H9 (cell line): ENCODE measurements around the gene MRPL36. TPM values are rescaled to one million over a fixed set of nuclear protein-coding genes. Genes with fewer than 3 reads are reported as not detected.

Source experiments
- DNase-seq: peaks from one replicate; pipeline ENCODE4 v3.0.0-alpha.2; 2017
- H2AFZ ChIP-seq: one replicate; pipeline ENCODE4 v1.6.1; 2013; ENCODE audit warnings: mild to moderate bottlenecking, low read length, control low read depth, moderate library complexity
- H2AK5ac ChIP-seq: 2 replicates; pipeline ENCODE4 v1.6.1; 2013; ENCODE audit warnings: low read length, control low read depth, mixed read lengths; ENCODE audit not compliant: insufficient read length
- H2BK120ac ChIP-seq: one replicate; pipeline ENCODE4 v1.6.1; 2013; ENCODE audit warnings: low read depth, mild to moderate bottlenecking, low read length, control low read depth, inconsistent platforms; ENCODE audit not compliant: poor library complexity, severe bottlenecking
- H2BK12ac ChIP-seq: 2 replicates; pipeline ENCODE4 v1.6.1; 2013; ENCODE audit warnings: low read length, control low read depth, mixed read lengths, low read depth; ENCODE audit not compliant: insufficient read length
- H2BK15ac ChIP-seq: 2 replicates; pipeline ENCODE4 v1.6.1; 2013; ENCODE audit warnings: low read depth, low read length, control low read depth
- H2BK20ac ChIP-seq: one replicate; pipeline ENCODE4 v1.6.1; 2013; ENCODE audit warnings: low read depth, mild to moderate bottlenecking, low read length, control low read depth, inconsistent platforms; ENCODE audit not compliant: poor library complexity, severe bottlenecking
- H2BK5ac ChIP-seq: 2 replicates; pipeline ENCODE4 v1.6.1; 2013; ENCODE audit warnings: low read length, control low read depth, mixed read lengths; ENCODE audit not compliant: insufficient read length
- H3K14ac ChIP-seq: 2 replicates; pipeline ENCODE4 v1.6.1; 2013; ENCODE audit warnings: low read length, control low read depth; ENCODE audit not compliant: insufficient read depth
- H3K18ac ChIP-seq: 2 replicates; pipeline ENCODE4 v1.6.1; 2013; ENCODE audit warnings: low read depth, mild to moderate bottlenecking, mixed read lengths, low read length, control low read depth; ENCODE audit not compliant: insufficient read length
- H3K23ac ChIP-seq: 2 replicates; pipeline ENCODE4 v1.6.1; 2013; ENCODE audit warnings: low read length, control low read depth, mixed read lengths, low read depth; ENCODE audit not compliant: insufficient read length
- H3K23me2 ChIP-seq: 2 replicates; pipeline ENCODE4 v1.6.1; 2013; ENCODE audit warnings: low read depth, mild to moderate bottlenecking, mixed read lengths, low read length, control low read depth; ENCODE audit not compliant: insufficient read length, poor library complexity, severe bottlenecking
- H3K27ac ChIP-seq: 2 replicates; pipeline ENCODE4 v1.5.1; 2013; ENCODE audit warnings: low read length, control low read depth, mixed read lengths, low read depth; ENCODE audit not compliant: insufficient read length
- H3K27me3 ChIP-seq: 2 replicates; pipeline ENCODE4 v1.6.1; 2013; ENCODE audit warnings: low read length, control low read depth, inconsistent platforms; ENCODE audit not compliant: insufficient read depth
- H3K4ac ChIP-seq: 2 replicates; pipeline ENCODE4 v1.6.1; 2013; ENCODE audit warnings: low read depth, mild to moderate bottlenecking, control low read depth, inconsistent platforms, low read length, moderate library complexity
- H3K4me1 ChIP-seq: 2 replicates; pipeline ENCODE4 v1.6.1; 2013; ENCODE audit warnings: low read length, control low read depth, inconsistent platforms; ENCODE audit not compliant: insufficient read depth
- H3K4me2 ChIP-seq: 2 replicates; pipeline ENCODE4 v1.6.1; 2013; ENCODE audit warnings: low read length, control low read depth, mixed read lengths; ENCODE audit not compliant: insufficient read length, insufficient read depth
- H3K56ac ChIP-seq: 2 replicates; pipeline ENCODE4 v1.6.1; 2013; ENCODE audit warnings: low read depth, mild to moderate bottlenecking, mixed read lengths, low read length, control low read depth; ENCODE audit not compliant: insufficient read length
- H3K79me1 ChIP-seq: 2 replicates; pipeline ENCODE4 v1.6.1; 2013; ENCODE audit warnings: low read depth, mild to moderate bottlenecking, moderate library complexity, low read length, control low read depth, inconsistent platforms; ENCODE audit not compliant: insufficient read depth, poor library complexity, severe bottlenecking
- H3K79me2 ChIP-seq: 2 replicates; pipeline ENCODE4 v1.6.1; 2013; ENCODE audit warnings: low read length, control low read depth, inconsistent platforms; ENCODE audit not compliant: insufficient read depth
- H3K9ac ChIP-seq: 2 replicates; pipeline ENCODE4 v1.6.1; 2013; ENCODE audit warnings: low read length, control low read depth, mixed read lengths; ENCODE audit not compliant: insufficient read length; ENCODE audit errors: extremely low read depth
- H3K9me3 ChIP-seq: one replicate; pipeline ENCODE4 v1.6.1; 2013; ENCODE audit warnings: low read depth, low read length, inconsistent platforms; ENCODE audit not compliant: control insufficient read depth
- H3T11ph ChIP-seq: one replicate; pipeline ENCODE4 v1.6.1; 2013; ENCODE audit warnings: mild to moderate bottlenecking, low read length, control low read depth, inconsistent platforms
- H4K20me1 ChIP-seq: one replicate; pipeline ENCODE4 v1.6.1; 2013; ENCODE audit not compliant: control insufficient read depth, insufficient read length, insufficient read depth
- H4K5ac ChIP-seq: 2 replicates; pipeline ENCODE4 v1.6.1; 2013; ENCODE audit warnings: low read depth, mild to moderate bottlenecking, mixed read lengths, low read length, control low read depth; ENCODE audit not compliant: insufficient read length
- H4K8ac ChIP-seq: replicated peaks from 2 replicates; pipeline ENCODE4 v1.6.1; 2013; ENCODE audit warnings: low read length, control low read depth, mixed read lengths, low read depth; ENCODE audit not compliant: insufficient read length
- H4K91ac ChIP-seq: 2 replicates; pipeline ENCODE4 v1.6.1; 2013; ENCODE audit warnings: low read depth, mild to moderate bottlenecking, moderate library complexity, mixed read lengths, low read length, control low read depth; ENCODE audit not compliant: insufficient read length
- H3K27ac Mint-ChIP-seq, 3 experiments: 2 replicates in 2 of 3; 3 replicates in 1 of 3; pipeline ENCODE4 v1.8.0; 2020 to 2021; ENCODE audit warnings: mixed read lengths in 3 of 3, mild to moderate bottlenecking in 1 of 3, moderate library complexity in 1 of 3
- H3K27me3 Mint-ChIP-seq: 2 replicates; pipeline ENCODE4 v1.8.0; 2021; ENCODE audit warnings: low read depth, mild to moderate bottlenecking, moderate library complexity, mixed read lengths
- H3K36me3 Mint-ChIP-seq, 3 experiments: 2 replicates in 2 of 3; 3 replicates in 1 of 3; pipeline ENCODE4 v1.8.0; 2020 to 2021; ENCODE audit warnings: low read depth in 3 of 3, mixed read lengths in 3 of 3; ENCODE audit not compliant: insufficient read depth in 1 of 3
- H3K4me1 Mint-ChIP-seq, 2 experiments: 2 replicates each; pipeline ENCODE4 v1.8.0; 2020; ENCODE audit warnings: mixed read lengths in 2 of 2
- H3K4me3 Mint-ChIP-seq, 2 experiments: 2 replicates in 1 of 2; 3 replicates in 1 of 2; pipeline ENCODE4 v1.8.0; 2020 to 2021; ENCODE audit warnings: mild to moderate bottlenecking in 2 of 2, mixed read lengths in 2 of 2, moderate library complexity in 1 of 2
- H3K9me3 Mint-ChIP-seq, 2 experiments: 2 replicates in 1 of 2; 3 replicates in 1 of 2; pipeline ENCODE4 v1.8.0; 2020; ENCODE audit warnings: mild to moderate bottlenecking in 2 of 2, mixed read lengths in 2 of 2, moderate library complexity in 1 of 2
- WGBS: extraction: QIAGEN DNeasy Blood & Tissue Kit; methylation state at CpG from one replicate; pipeline ENCODE4 v1.1.7; 2013; ENCODE audit warnings: missing lambda C conversion rate, low lambda C conversion rate, mixed read lengths; ENCODE audit not compliant: insufficient read length; ENCODE audit errors: extremely low coverage; 5-methylcytosine and 5-hydroxymethylcytosine counted together
- total RNA-seq: library from RNA; stranded (reverse); gene quantifications from 2 replicates; pipeline ENCODE4 v1.2.1, GENCODE V29; 2021
- TF ChIP-seq, protein P1 (sequence below): fragments of 200-600 bp; sonication (generic); conservative IDR thresholded peaks from 3 replicates; pipeline ENCODE4 v1.8.0; 2021; ENCODE audit warnings: antibody characterized with exemption, mild to moderate bottlenecking

The MRPL36 gene
- total RNA-seq, 1 experiment from 2014 or later = 67.3 TPM

DNA sequence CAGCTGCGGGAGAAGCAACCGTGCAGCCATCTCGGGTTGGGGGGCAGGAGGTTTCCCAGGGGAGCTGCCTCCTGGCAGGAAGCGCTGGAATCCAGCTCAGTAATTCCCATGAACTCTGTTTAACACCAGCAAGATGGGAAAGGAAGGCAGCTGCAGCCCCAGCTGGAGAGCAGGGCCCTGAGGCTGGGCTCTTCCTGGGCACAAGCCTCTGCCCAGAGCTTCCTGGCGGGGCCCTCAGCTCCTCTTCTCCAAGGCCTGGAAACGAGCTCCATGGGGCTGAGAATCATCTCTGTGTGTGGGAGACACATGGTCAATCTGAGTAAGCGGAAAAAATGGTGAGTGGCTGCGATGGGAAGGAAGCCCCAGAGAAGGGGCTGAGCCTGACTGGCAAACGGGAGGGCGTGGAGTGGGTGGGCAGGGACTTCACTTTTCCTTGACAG, 6.3 kb downstream of the MRPL36 start:
- no peak overlapping the region for H2BK12ac ChIP-seq
- H3K9ac ChIP-seq = no peak overlapping the region
- no peak overlapping the region for H2AFZ ChIP-seq
- peaks cover 23 to 24% of the 10 kb centered on the region in 2 experiments for H3K4me1 Mint-ChIP-seq
- H3K9me3 Mint-ChIP-seq = no peaks in the 10 kb centered on the region
- H3K23ac ChIP-seq = no peak overlapping the region
- no peak overlapping the region for H3K4me2 ChIP-seq
- H3K23me2 ChIP-seq = no peaks in the 10 kb centered on the region
- no peak overlapping the region for H3T11ph ChIP-seq
- no peak overlapping the region for H3K56ac ChIP-seq
- no peak overlapping the region for H3K27ac ChIP-seq
- H3K27ac Mint-ChIP-seq = no peak overlapping the region
- H3K4me1 ChIP-seq = peaks cover 3% of the 10 kb centered on the region; the same call in 1 of the 2 replicates
- no CpG with 5 or more reads among the region's 10 CpGs for WGBS
- H2AK5ac ChIP-seq = no peak overlapping the region
- DNase-seq = no peak
- H3K27me3 ChIP-seq = no peaks in the 10 kb centered on the region
- no peaks in the 10 kb centered on the region for H3K79me2 ChIP-seq
- no peaks in the 10 kb centered on the region for H4K20me1 ChIP-seq
- H4K5ac ChIP-seq = no peak overlapping the region
- H2BK5ac ChIP-seq = no peak overlapping the region
- no peaks in the 10 kb centered on the region for H3K9me3 ChIP-seq
- H3K36me3 Mint-ChIP-seq = peaks cover 9 to 21% (median 21%) of the 10 kb centered on the region in 3 experiments; a peak in 6 of 7 replicates
- H2BK15ac ChIP-seq = no peak overlapping the region
- no peak overlapping the region for H3K18ac ChIP-seq
- H3K4ac ChIP-seq = no peak overlapping the region
- no peak overlapping the region for H2BK20ac ChIP-seq
- no peak overlapping the region for H3K4me3 Mint-ChIP-seq
- no peak overlapping the region for H4K91ac ChIP-seq
- no peaks in the 10 kb centered on the region for H3K27me3 Mint-ChIP-seq
- H4K8ac ChIP-seq = no peak overlapping the region
- no peak overlapping the region for H3K14ac ChIP-seq
- peaks cover 6% of the 10 kb centered on the region for H3K79me1 ChIP-seq
- TF ChIP-seq, protein P1, sequence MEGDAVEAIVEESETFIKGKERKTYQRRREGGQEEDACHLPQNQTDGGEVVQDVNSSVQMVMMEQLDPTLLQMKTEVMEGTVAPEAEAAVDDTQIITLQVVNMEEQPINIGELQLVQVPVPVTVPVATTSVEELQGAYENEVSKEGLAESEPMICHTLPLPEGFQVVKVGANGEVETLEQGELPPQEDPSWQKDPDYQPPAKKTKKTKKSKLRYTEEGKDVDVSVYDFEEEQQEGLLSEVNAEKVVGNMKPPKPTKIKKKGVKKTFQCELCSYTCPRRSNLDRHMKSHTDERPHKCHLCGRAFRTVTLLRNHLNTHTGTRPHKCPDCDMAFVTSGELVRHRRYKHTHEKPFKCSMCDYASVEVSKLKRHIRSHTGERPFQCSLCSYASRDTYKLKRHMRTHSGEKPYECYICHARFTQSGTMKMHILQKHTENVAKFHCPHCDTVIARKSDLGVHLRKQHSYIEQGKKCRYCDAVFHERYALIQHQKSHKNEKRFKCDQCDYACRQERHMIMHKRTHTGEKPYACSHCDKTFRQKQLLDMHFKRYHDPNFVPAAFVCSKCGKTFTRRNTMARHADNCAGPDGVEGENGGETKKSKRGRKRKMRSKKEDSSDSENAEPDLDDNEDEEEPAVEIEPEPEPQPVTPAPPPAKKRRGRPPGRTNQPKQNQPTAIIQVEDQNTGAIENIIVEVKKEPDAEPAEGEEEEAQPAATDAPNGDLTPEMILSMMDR = no peak
- H2BK120ac ChIP-seq = no peak overlapping the region
